Subcutaneous adipose tissue (tissue), 4 donors: ENCODE results near the gene EXOC2. TPM values are rescaled to one million over a fixed set of nuclear protein-coding genes. Genes with fewer than 3 reads are reported as not detected.

ENCODE experiments used
- total RNA-seq, 4 donors: library from RNA; depleted of rRNA; stranded (reverse); fragments of >200 nt; gene quantifications; one replicate each; pipeline ENCODE4 v1.1.0, GENCODE V29; 2016
- TF ChIP-seq, protein P1 (sequence below): fragments of 450-650 bp; IDR thresholded peaks from one replicate; pipeline ENCODE4 v1.5.1; 2016; ENCODE audit warnings: low read depth, mild to moderate bottlenecking, control low read depth, antibody characterized with exemption, moderate library complexity

The EXOC2 gene
- total RNA-seq, 4 donors from 2014 or later: 18.9 to 28.4 (median 20.2) TPM

- TF ChIP-seq, protein P1, sequence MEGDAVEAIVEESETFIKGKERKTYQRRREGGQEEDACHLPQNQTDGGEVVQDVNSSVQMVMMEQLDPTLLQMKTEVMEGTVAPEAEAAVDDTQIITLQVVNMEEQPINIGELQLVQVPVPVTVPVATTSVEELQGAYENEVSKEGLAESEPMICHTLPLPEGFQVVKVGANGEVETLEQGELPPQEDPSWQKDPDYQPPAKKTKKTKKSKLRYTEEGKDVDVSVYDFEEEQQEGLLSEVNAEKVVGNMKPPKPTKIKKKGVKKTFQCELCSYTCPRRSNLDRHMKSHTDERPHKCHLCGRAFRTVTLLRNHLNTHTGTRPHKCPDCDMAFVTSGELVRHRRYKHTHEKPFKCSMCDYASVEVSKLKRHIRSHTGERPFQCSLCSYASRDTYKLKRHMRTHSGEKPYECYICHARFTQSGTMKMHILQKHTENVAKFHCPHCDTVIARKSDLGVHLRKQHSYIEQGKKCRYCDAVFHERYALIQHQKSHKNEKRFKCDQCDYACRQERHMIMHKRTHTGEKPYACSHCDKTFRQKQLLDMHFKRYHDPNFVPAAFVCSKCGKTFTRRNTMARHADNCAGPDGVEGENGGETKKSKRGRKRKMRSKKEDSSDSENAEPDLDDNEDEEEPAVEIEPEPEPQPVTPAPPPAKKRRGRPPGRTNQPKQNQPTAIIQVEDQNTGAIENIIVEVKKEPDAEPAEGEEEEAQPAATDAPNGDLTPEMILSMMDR: no peak
Observed at GRCh38 chr6:714100-714499, 21.2 kb upstream of the EXOC2 start.

- TF ChIP-seq, protein P1: no peak
Observed at GRCh38 chr6:713351-713750, 20.4 kb upstream of the EXOC2 start.

GRCh38 chr6:712805-713204 is 19.9 kb upstream of the EXOC2 start:
- TF ChIP-seq, protein P1: no peak

GRCh38 chr6:711925-712324 is 19.0 kb upstream of the EXOC2 start:
- TF ChIP-seq, protein P1: no peak

- TF ChIP-seq, protein P1: no peak
Observed at GRCh38 chr6:710601-711571, 17.9 kb upstream of the EXOC2 start.

- TF ChIP-seq, protein P1: no peak
Observed at GRCh38 chr6:709471-710056, 16.6 kb upstream of the EXOC2 start.

GRCh38 chr6:708237-708598 is 15.3 kb upstream of the EXOC2 start:
- TF ChIP-seq, protein P1: no peak
